Mesothelial cell of epicardium (in vitro differentiated cells): ENCODE data around the gene ANKEF1. TPM values are rescaled to one million over a fixed set of nuclear protein-coding genes. Genes with fewer than 3 reads are reported as not detected.

Experiments
- DNase-seq, 2 experiments: peaks; one replicate each; pipeline ENCODE4 v3.0.0; 2021; ENCODE audit warnings: low spot score in 2 of 2; ENCODE audit not compliant: unreplicated experiment in 2 of 2
- H3K27ac Mint-ChIP-seq: 2 replicates; pipeline ENCODE4 v1.8.0; 2021; ENCODE audit warnings: mixed read lengths
- H3K27me3 Mint-ChIP-seq: 2 replicates; pipeline ENCODE4 v1.8.0; 2021; ENCODE audit warnings: low read depth, mixed read lengths
- H3K36me3 Mint-ChIP-seq: 2 replicates; pipeline ENCODE4 v1.8.0; 2021; ENCODE audit warnings: mixed read lengths
- H3K4me1 Mint-ChIP-seq: 2 replicates; pipeline ENCODE4 v1.8.0; 2021; ENCODE audit warnings: mixed read lengths
- H3K4me3 Mint-ChIP-seq: 2 replicates; pipeline ENCODE4 v1.8.0; 2021; ENCODE audit warnings: mild to moderate bottlenecking, moderate library complexity, mixed read lengths
- H3K9me3 Mint-ChIP-seq: 2 replicates; pipeline ENCODE4 v1.8.0; 2021; ENCODE audit warnings: mixed read lengths
- CTCF ChIP-seq: fragments of 200-600 bp; sonication (generic); IDR thresholded peaks from one replicate; pipeline ENCODE4 v1.5.0; 2021; ENCODE audit warnings: antibody characterized with exemption; ENCODE audit not compliant: unreplicated experiment
- total RNA-seq: library from RNA; stranded (reverse); gene quantifications from 3 replicates; pipeline ENCODE4 v1.2.1, GENCODE V29; 2021

The ANKEF1 gene
- total RNA-seq, 1 donor from 2014 or later = 4.5 TPM

- Mint-ChIP-seq H3K36me3 (no peaks in the 10 kb centered on the region), H3K27ac (no peak overlapping the region), H3K4me1 (no peaks in the 10 kb centered on the region), H3K4me3 (no peak overlapping the region), H3K27me3 (peaks cover 18% of the 10 kb centered on the region), H3K9me3 (no peaks in the 10 kb centered on the region)
- DNase-seq = no peak
- TF ChIP-seq CTCF = peak; percentile 12
Measured at GRCh38 chr20:10077081-10077471, 42.3 kb downstream of the ANKEF1 start.

GRCh38 chr20:10077886-10078285 lies 43.1 kb downstream of the ANKEF1 start:
- no peaks in the 10 kb centered on the region for H3K9me3 Mint-ChIP-seq
- H3K27ac Mint-ChIP-seq = no peak overlapping the region
- no peak for DNase-seq
- no peaks in the 10 kb centered on the region for H3K4me1 Mint-ChIP-seq
- no peak for TF ChIP-seq CTCF
- H3K36me3 Mint-ChIP-seq = no peaks in the 10 kb centered on the region
- peaks cover 14% of the 10 kb centered on the region for H3K27me3 Mint-ChIP-seq
- no peak overlapping the region for H3K4me3 Mint-ChIP-seq

- H3K27me3 Mint-ChIP-seq = peaks cover 9% of the 10 kb centered on the region
- no peak for TF ChIP-seq CTCF
- DNase-seq = no peak
- no peaks in the 10 kb centered on the region for H3K4me1 Mint-ChIP-seq
- no peaks in the 10 kb centered on the region for H3K9me3 Mint-ChIP-seq
- H3K27ac Mint-ChIP-seq = no peak overlapping the region
- H3K4me3 Mint-ChIP-seq = no peak overlapping the region
- H3K36me3 Mint-ChIP-seq = no peaks in the 10 kb centered on the region
Measured at GRCh38 chr20:10078403-10078802, 43.6 kb downstream of the ANKEF1 start.

- no peak for DNase-seq
- H3K9me3 Mint-ChIP-seq = no peaks in the 10 kb centered on the region
- H3K27me3 Mint-ChIP-seq = peaks cover 8% of the 10 kb centered on the region
- H3K36me3 Mint-ChIP-seq = no peaks in the 10 kb centered on the region
- no peaks in the 10 kb centered on the region for H3K4me1 Mint-ChIP-seq
- no peak for TF ChIP-seq CTCF
- no peak overlapping the region for H3K27ac Mint-ChIP-seq
- no peak overlapping the region for H3K4me3 Mint-ChIP-seq
Measured at GRCh38 chr20:10079964-10080363, 45.2 kb downstream of the ANKEF1 start.

- H3K36me3 Mint-ChIP-seq = no peaks in the 10 kb centered on the region
- peaks cover 10% of the 10 kb centered on the region for H3K27me3 Mint-ChIP-seq
- H3K4me3 Mint-ChIP-seq = no peak overlapping the region
- no peak for DNase-seq
- H3K4me1 Mint-ChIP-seq = no peaks in the 10 kb centered on the region
- TF ChIP-seq CTCF = no peak
- no peaks in the 10 kb centered on the region for H3K9me3 Mint-ChIP-seq
- no peak overlapping the region for H3K27ac Mint-ChIP-seq
Measured at GRCh38 chr20:10080574-10080973, 45.8 kb downstream of the ANKEF1 start.
